Measurements from ENCODE around the gene SLCO2A1. TPM values are rescaled to one million over a fixed set of nuclear protein-coding genes. Genes with fewer than 3 reads are reported as not detected.

The SLCO2A1 gene
- polyA plus RNA-seq, 1 donor from 2014 or later, result not detected

Other genes starting within 250 kb of the SLCO2A1 start
- gene SRPRB, start 224.1 kb downstream of the SLCO2A1 start, polyA plus RNA-seq, result 34.6 TPM
- gene RAB6B, start 134.0 kb downstream of the SLCO2A1 start, polyA plus RNA-seq, result 0.36 TPM
- 3.8 TPM for gene RYK, start 220.9 kb upstream of the SLCO2A1 start, polyA plus RNA-seq